Activated CD4-positive, alpha-beta T cell treated with anti-CD3 and anti-CD28 coated beads for 36 hours (primary cell): ENCODE measurements around the gene SUPT3H. TPM values are rescaled to one million over a fixed set of nuclear protein-coding genes. Genes with fewer than 3 reads are reported as not detected.

Experiments used
- ATAC-seq: fragments of 200-7000 bp; cut with Tn5 transposase; one replicate; pipeline ENCODE4 v1.10.0; 2021; ENCODE audit warnings: mild to moderate bottlenecking, moderate library complexity
- CTCF ChIA-PET: fragments of 350-600 bp; sonication (Branson Sonifier 250); formaldehyde crosslinking; loops from one replicate; lab custom pipeline; 2021; ENCODE audit warnings: antibody characterized with exemption; lab: Charles Lee
- POLR2A ChIA-PET: fragments of 350-600 bp; sonication (Branson Sonifier 250); formaldehyde crosslinking; loops from one replicate; lab custom pipeline; 2021; ENCODE audit warnings: antibody characterized with exemption, inconsistent platforms; lab: Charles Lee
- DNase-seq: peaks from one replicate; pipeline ENCODE4 v3.0.0-alpha.2; 2020
- H3K27ac Mint-ChIP-seq: one replicate; pipeline ENCODE4 v1.8.0; 2021; ENCODE audit warnings: mixed read lengths
- H3K27me3 Mint-ChIP-seq: one replicate; pipeline ENCODE4 v1.8.0; 2021; ENCODE audit warnings: mixed read lengths
- H3K36me3 Mint-ChIP-seq: one replicate; pipeline ENCODE4 v1.8.0; 2021; ENCODE audit warnings: low read depth, mixed read lengths
- H3K4me1 Mint-ChIP-seq: one replicate; pipeline ENCODE4 v1.8.0; 2021; ENCODE audit warnings: mixed read lengths
- H3K4me3 Mint-ChIP-seq: one replicate; pipeline ENCODE4 v1.8.0; 2021; ENCODE audit warnings: mild to moderate bottlenecking, moderate library complexity, mixed read lengths
- H3K9me3 Mint-ChIP-seq: one replicate; pipeline ENCODE4 v1.8.0; 2021; ENCODE audit warnings: low read depth, mixed read lengths
- intact Hi-C, 2 experiments: fragments of 100-400 bp; cut with DNase I in 1 of 2; cut with micrococcal nuclease in 1 of 2; formaldehyde crosslinking; loops; one replicate each; pipeline versions ENCODE4 v1.14.2 to v1.15.1; 2022 to 2024; cut with DNase I, micrococcal nuclease
- total RNA-seq, 2 experiments: library from RNA; stranded (reverse); gene quantifications; one replicate each; pipeline ENCODE4 v1.2.3, GENCODE V29; 2021

The SUPT3H gene
- total RNA-seq, 2 experiments from 2014 or later: 15.5 TPM

GRCh38 chr6:45367999-45368398 lies 9.7 kb downstream of the SUPT3H start:
- Mint-ChIP-seq H3K36me3 (peaks cover 19% of the 10 kb centered on the region), H3K4me3 (no peak overlapping the region), H3K9me3 (no peaks in the 10 kb centered on the region), H3K4me1 (peaks cover 38% of the 10 kb centered on the region), H3K27me3 (no peaks in the 10 kb centered on the region), H3K27ac (no peak overlapping the region)
- DNase-seq (no peak), ATAC-seq (no peak)
- POLR2A ChIA-PET: no interaction called here
- intact Hi-C loops: no loop called here
- CTCF ChIA-PET: no interaction called here

GRCh38 chr6:45366534-45366933 lies 11.2 kb downstream of the SUPT3H start:
- peaks cover 25% of the 10 kb centered on the region for H3K4me1 Mint-ChIP-seq
- H3K27ac Mint-ChIP-seq: no peak overlapping the region
- ChIA-PET POLR2A (no interaction called here), CTCF (interaction anchor here (1.6 kb wide), 1 partner anchor 9 kb away, joined by 3 read pairs; no protein-coding TSS in a partner anchor)
- intact Hi-C loops: no loop called here
- H3K27me3 Mint-ChIP-seq: no peaks in the 10 kb centered on the region
- H3K36me3 Mint-ChIP-seq: peaks cover 19% of the 10 kb centered on the region
- H3K9me3 Mint-ChIP-seq: no peaks in the 10 kb centered on the region
- ATAC-seq (no peak), DNase-seq (no peak)
- no peak overlapping the region for H3K4me3 Mint-ChIP-seq

GRCh38 chr6:45365036-45365435 lies 12.7 kb downstream of the SUPT3H start:
- Mint-ChIP-seq H3K36me3 (peaks cover 17% of the 10 kb centered on the region), H3K4me1 (peaks cover 16% of the 10 kb centered on the region), H3K27ac (no peak overlapping the region), H3K9me3 (no peaks in the 10 kb centered on the region), H3K4me3 (no peak overlapping the region), H3K27me3 (no peaks in the 10 kb centered on the region)
- ChIA-PET POLR2A (no interaction called here), CTCF (interaction anchor here (0.6 to 1.0 kb wide), 2 partner anchors 14 to 889 kb away, joined by 3 read pairs; no protein-coding TSS in a partner anchor)
- no peak for DNase-seq
- ATAC-seq: no peak
- intact Hi-C loops: no loop called here

- CTCF ChIA-PET: interaction anchor here (1.1 kb wide), 1 partner anchor 13 kb away, joined by 3 read pairs; no protein-coding TSS in a partner anchor
- intact Hi-C loops: no loop called here
- no peaks in the 10 kb centered on the region for H3K27me3 Mint-ChIP-seq
- peaks cover 10% of the 10 kb centered on the region for H3K4me1 Mint-ChIP-seq
- POLR2A ChIA-PET: no interaction called here
- no peak overlapping the region for H3K4me3 Mint-ChIP-seq
- ATAC-seq (no peak), DNase-seq (no peak)
- H3K36me3 Mint-ChIP-seq: peaks cover 13% of the 10 kb centered on the region
- H3K27ac Mint-ChIP-seq: no peak overlapping the region
- no peaks in the 10 kb centered on the region for H3K9me3 Mint-ChIP-seq
Measured at GRCh38 chr6:45364466-45364865, 13.3 kb downstream of the SUPT3H start.

GRCh38 chr6:45353654-45354053 lies 24.1 kb downstream of the SUPT3H start:
- Mint-ChIP-seq H3K36me3 (peaks cover 12% of the 10 kb centered on the region), H3K4me3 (no peak overlapping the region), H3K27ac (no peak overlapping the region), H3K9me3 (no peaks in the 10 kb centered on the region), H3K4me1 (peaks cover 11% of the 10 kb centered on the region), H3K27me3 (no peaks in the 10 kb centered on the region)
- DNase-seq (no peak), ATAC-seq (no peak)
- intact Hi-C loops: no loop called here
- CTCF ChIA-PET: interaction anchor here (0.6 kb wide), 1 partner anchor 198 kb away, joined by 3 read pairs; no protein-coding TSS in a partner anchor
- POLR2A ChIA-PET: no interaction called here

GRCh38 chr6:45351667-45352066 lies 26.1 kb downstream of the SUPT3H start:
- H3K27me3 Mint-ChIP-seq: no peaks in the 10 kb centered on the region
- no peaks in the 10 kb centered on the region for H3K9me3 Mint-ChIP-seq
- ChIA-PET POLR2A (no interaction called here), CTCF (interaction anchor here (0.9 kb wide), 1 partner anchor 14 kb away, joined by 3 read pairs; no protein-coding TSS in a partner anchor)
- intact Hi-C loops: no loop called here
- H3K4me3 Mint-ChIP-seq: no peak overlapping the region
- peaks cover 11% of the 10 kb centered on the region for H3K4me1 Mint-ChIP-seq
- ATAC-seq: no peak
- no peak overlapping the region for H3K27ac Mint-ChIP-seq
- peaks cover 11% of the 10 kb centered on the region for H3K36me3 Mint-ChIP-seq
- no peak for DNase-seq

GRCh38 chr6:45351076-45351475 lies 26.7 kb downstream of the SUPT3H start:
- H3K9me3 Mint-ChIP-seq: no peaks in the 10 kb centered on the region
- CTCF ChIA-PET: interaction anchor here (0.9 to 1.2 kb wide), 2 partner anchors 14 to 22 kb away, joined by 3 to 4 read pairs; no protein-coding TSS in a partner anchor
- H3K4me1 Mint-ChIP-seq: peaks cover 11% of the 10 kb centered on the region
- DNase-seq (no peak), ATAC-seq (no peak)
- no peak overlapping the region for H3K4me3 Mint-ChIP-seq
- intact Hi-C loops: no loop called here
- H3K36me3 Mint-ChIP-seq: peaks cover 11% of the 10 kb centered on the region
- H3K27me3 Mint-ChIP-seq: no peaks in the 10 kb centered on the region
- no peak overlapping the region for H3K27ac Mint-ChIP-seq
- POLR2A ChIA-PET: no interaction called here

- Mint-ChIP-seq H3K27ac (no peak overlapping the region), H3K4me1 (peaks cover 11% of the 10 kb centered on the region), H3K4me3 (no peak overlapping the region), H3K36me3 (peaks cover 14% of the 10 kb centered on the region), H3K27me3 (no peaks in the 10 kb centered on the region), H3K9me3 (no peaks in the 10 kb centered on the region)
- intact Hi-C loops: no loop called here
- CTCF ChIA-PET: interaction anchor here (1.2 kb wide), 1 partner anchor 21 kb away, joined by 4 read pairs; no protein-coding TSS in a partner anchor
- no peak for ATAC-seq
- POLR2A ChIA-PET: no interaction called here
- DNase-seq: no peak
Measured at GRCh38 chr6:45350186-45350710, 27.5 kb downstream of the SUPT3H start.

- intact Hi-C loops: no loop called here
- H3K9me3 Mint-ChIP-seq: no peaks in the 10 kb centered on the region
- H3K4me1 Mint-ChIP-seq: peaks cover 4% of the 10 kb centered on the region
- H3K4me3 Mint-ChIP-seq: no peak overlapping the region
- H3K27ac Mint-ChIP-seq: no peak overlapping the region
- ChIA-PET POLR2A (no interaction called here), CTCF (no interaction called here)
- ATAC-seq (no peak), DNase-seq (no peak)
- no peaks in the 10 kb centered on the region for H3K27me3 Mint-ChIP-seq
- H3K36me3 Mint-ChIP-seq: peaks cover 11% of the 10 kb centered on the region
Measured at GRCh38 chr6:45344900-45345299, 32.8 kb downstream of the SUPT3H start.

GRCh38 chr6:45328523-45328922 lies 49.2 kb downstream of the SUPT3H start:
- Mint-ChIP-seq H3K4me1 (peaks cover 47% of the 10 kb centered on the region), H3K4me3 (peak overlapping the region; percentile 52), H3K27me3 (no peaks in the 10 kb centered on the region), H3K9me3 (no peaks in the 10 kb centered on the region), H3K36me3 (no peaks in the 10 kb centered on the region), H3K27ac (no peak overlapping the region)
- CTCF ChIA-PET: interaction anchor here (1.4 kb wide), 1 partner anchor 22 kb away, joined by 4 read pairs; no protein-coding TSS in a partner anchor
- intact Hi-C loops: no loop called here
- ATAC-seq: no peak
- POLR2A ChIA-PET: no interaction called here
- DNase-seq: no peak

- H3K27me3 Mint-ChIP-seq: no peaks in the 10 kb centered on the region
- H3K4me1 Mint-ChIP-seq: peaks cover 52% of the 10 kb centered on the region
- H3K9me3 Mint-ChIP-seq: no peaks in the 10 kb centered on the region
- intact Hi-C loops: no loop called here
- peak; percentile 23 for DNase-seq
- peak within 1 kb of the TSS; percentile 38 for H3K27ac Mint-ChIP-seq
- peak within 1 kb of the TSS; percentile 52 for H3K4me3 Mint-ChIP-seq
- ATAC-seq: peak; percentile 83
- POLR2A ChIA-PET: no interaction called here
- CTCF ChIA-PET: interaction anchor here (0.6 kb wide), 1 partner anchor 412 kb away, joined by 3 read pairs; no protein-coding TSS in a partner anchor
- no peaks in the 10 kb centered on the region for H3K36me3 Mint-ChIP-seq
Measured at GRCh38 chr6:45327956-45328522, 49.7 kb downstream of the SUPT3H start, which contains the start of gene RUNX2. TSS of gene RUNX2 (plus strand) at chr6:45328330. CDS start at chr6:45328727, 397 bp downstream.
